Rectal smooth muscle tissue (tissue), 1 donor: ENCODE data around the gene ID3.

Experiments used
- H3K27ac ChIP-seq: one replicate; pipeline ENCODE4 v1.7.0; 2013; ENCODE audit warnings: low read depth, low read length, inconsistent platforms
- H3K27me3 ChIP-seq: one replicate; pipeline ENCODE4 v1.7.0; 2013; ENCODE audit warnings: low read length; ENCODE audit not compliant: control insufficient read depth, insufficient read depth
- H3K36me3 ChIP-seq: one replicate; pipeline ENCODE4 v1.7.0; 2013; ENCODE audit warnings: low read length; ENCODE audit not compliant: control insufficient read depth, insufficient read depth
- H3K4me1 ChIP-seq: one replicate; pipeline ENCODE4 v1.7.0; 2013; ENCODE audit warnings: low read length; ENCODE audit not compliant: control insufficient read depth, insufficient read depth
- H3K4me3 ChIP-seq: one replicate; pipeline ENCODE4 v1.7.0; 2013; ENCODE audit warnings: low read length
- H3K9ac ChIP-seq: one replicate; pipeline ENCODE4 v1.7.0; 2013; ENCODE audit warnings: low read length

Gene ID3, protein sequence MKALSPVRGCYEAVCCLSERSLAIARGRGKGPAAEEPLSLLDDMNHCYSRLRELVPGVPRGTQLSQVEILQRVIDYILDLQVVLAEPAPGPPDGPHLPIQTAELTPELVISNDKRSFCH

DNA sequence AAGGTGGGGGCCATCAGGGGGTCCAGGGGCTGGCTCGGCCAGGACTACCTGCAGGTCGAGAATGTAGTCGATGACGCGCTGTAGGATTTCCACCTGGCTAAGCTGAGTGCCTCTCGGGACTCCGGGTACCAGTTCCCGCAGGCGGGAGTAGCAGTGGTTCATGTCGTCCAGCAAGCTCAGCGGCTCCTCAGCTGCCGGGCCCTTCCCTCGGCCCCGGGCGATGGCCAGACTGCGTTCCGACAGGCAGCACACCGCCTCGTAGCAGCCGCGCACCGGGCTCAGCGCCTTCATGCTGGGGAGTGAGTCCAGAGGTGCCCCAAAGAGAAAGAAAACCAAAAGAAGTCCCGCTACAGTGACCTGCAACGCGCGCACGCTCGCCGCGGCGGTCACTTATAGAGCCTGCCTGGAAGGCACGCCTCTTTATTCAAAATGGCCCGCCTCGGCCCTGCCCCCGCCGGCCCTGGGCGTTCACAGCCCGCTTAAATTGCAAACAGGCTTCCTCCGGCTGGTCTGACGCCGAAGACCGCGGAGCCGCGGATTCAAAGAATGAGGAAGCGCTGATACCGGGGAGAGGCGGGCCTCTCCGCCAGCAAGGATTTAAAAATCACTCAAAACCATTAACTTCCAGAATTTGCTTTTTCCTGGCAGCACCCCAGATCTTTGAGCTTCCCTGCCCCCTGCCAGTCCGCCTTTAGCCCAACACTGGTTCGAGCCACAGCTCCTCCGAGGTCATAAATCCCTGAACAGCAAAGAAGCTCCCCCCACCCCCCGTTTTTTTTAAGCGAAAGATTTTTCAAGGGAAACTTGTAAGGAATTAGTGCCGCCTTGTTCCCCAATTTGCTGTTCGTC is at the start of gene ID3:
TSS of gene ID3 (minus strand) at position 366 of the 849 bp plus-strand sequence. CDS start at position 291, 75 bp downstream.
- Histone ChIP-seq H3K4me3 (peak within 1 kb of the TSS; percentile 94), H3K36me3 (no peaks in the 10 kb centered on the region), H3K27ac (peak within 1 kb of the TSS; percentile 90), H3K27me3 (no peaks in the 10 kb centered on the region), H3K9ac (peak within 1 kb of the TSS; percentile 43), H3K4me1 (peaks cover 28% of the 10 kb centered on the region)

DNA sequence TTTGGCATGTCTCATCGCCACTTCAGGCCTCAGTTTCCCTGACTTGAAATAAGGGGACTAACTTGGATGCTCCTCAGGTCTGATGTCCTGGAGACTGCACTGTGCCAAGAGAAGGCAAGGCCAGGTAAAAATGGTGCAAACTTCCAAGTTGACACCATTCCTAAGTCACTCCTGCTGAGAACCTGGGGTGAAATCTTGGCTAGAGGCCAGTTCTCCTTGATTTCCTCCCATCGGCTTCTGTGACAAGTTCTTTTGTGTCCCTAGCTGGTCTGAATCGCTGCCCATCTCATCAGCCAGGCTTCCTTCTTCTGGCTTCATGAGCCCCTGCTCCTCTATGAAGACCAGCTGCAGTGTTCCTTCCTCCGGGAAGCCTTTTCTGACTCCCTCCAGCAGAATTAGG is 48.6 kb upstream of the ID3 start:
- H3K36me3 ChIP-seq: no peaks in the 10 kb centered on the region
- no peak overlapping the region for H3K9ac ChIP-seq
- no peak overlapping the region for H3K27ac ChIP-seq
- H3K27me3 ChIP-seq: no peaks in the 10 kb centered on the region
- H3K4me1 ChIP-seq: no peaks in the 10 kb centered on the region
- no peak overlapping the region for H3K4me3 ChIP-seq

DNA sequence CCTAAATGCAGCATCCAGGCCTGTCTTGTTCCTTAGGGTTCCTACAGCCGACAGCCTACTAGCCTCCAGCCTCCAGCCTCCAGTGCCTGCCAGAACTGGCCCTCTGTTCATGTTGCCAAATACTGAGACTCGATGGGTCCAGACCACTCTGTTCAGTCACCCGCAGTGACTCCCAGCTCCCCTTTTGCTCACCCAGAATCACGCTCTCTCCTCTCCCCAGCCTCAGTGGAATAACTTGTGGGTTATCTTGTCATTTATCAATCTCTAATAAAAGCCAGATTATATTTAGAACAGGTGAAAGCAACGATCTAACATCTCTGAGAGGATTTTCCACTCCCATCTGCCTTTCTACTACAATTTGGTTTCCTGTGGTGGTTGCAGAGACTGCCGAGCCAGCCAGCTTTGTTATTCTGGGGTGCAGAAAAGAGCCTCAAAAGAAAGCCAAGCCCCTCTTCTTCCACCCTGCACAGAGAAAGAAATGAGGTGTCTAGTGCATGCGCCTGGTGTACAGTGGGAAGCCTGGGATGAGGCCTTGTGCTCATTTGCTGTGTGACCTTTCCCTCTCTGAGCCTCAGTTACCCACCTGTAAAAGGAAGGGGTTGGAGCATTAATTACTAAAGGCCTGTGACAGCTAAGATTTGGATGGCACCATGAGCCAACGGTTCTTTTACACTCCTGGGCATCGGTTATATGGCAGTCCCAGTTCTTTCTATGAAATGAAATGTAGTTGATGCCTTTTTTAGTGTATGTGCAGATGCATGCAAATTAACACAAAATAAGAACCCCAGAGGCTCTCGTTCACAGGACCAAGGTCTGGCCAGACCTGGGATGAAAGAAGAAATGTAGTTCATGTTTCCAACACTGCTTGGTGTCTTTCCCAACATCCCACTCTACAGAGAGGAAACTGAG is 42.9 kb upstream of the ID3 start:
- H3K4me3 ChIP-seq: no peak overlapping the region
- no peak overlapping the region for H3K9ac ChIP-seq
- no peaks in the 10 kb centered on the region for H3K27me3 ChIP-seq
- no peaks in the 10 kb centered on the region for H3K4me1 ChIP-seq
- no peaks in the 10 kb centered on the region for H3K36me3 ChIP-seq
- no peak overlapping the region for H3K27ac ChIP-seq

DNA sequence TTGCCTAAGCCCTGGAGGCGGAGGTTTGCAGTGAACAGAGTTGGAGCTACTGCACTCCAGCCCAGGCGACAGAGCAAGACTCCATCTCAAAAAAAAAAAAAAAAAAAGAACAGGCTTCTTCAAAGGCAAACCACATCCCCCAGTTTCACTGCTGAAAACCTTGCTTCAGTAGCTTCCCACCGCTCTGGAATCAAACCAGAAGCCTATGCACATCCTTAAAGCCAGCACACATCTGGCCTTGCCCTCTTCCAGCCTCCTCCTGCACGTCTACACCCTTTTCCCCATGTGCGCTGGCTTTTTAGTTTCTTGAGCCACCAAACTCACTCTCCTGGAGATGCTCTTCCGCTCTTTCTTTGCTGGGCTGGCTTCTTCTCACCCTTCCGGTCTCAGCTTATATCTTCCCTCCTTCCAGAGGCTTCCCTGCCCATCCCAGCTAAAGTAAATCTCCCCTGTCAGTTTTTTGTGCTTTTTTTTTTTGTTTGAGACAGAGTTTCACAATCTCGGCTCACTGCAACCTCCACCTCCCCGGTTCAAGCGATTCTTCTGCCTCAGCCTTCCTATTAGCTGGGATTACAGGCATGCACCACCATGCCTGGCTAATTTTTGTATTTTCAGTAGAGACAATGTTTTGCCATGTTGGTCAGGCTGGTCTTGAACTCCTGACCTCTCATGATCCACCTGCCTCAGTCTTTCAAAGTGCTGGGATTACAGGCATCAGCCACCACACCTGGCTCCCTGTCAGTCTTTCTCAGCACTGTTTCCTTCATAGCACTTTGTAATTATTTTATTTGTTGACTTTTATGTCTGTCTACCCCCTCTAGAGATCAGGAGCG is 42.0 kb upstream of the ID3 start:
- H3K4me1 ChIP-seq: no peaks in the 10 kb centered on the region
- H3K36me3 ChIP-seq: no peaks in the 10 kb centered on the region
- no peak overlapping the region for H3K9ac ChIP-seq
- H3K27ac ChIP-seq: no peak overlapping the region
- no peak overlapping the region for H3K4me3 ChIP-seq
- H3K27me3 ChIP-seq: no peaks in the 10 kb centered on the region

DNA sequence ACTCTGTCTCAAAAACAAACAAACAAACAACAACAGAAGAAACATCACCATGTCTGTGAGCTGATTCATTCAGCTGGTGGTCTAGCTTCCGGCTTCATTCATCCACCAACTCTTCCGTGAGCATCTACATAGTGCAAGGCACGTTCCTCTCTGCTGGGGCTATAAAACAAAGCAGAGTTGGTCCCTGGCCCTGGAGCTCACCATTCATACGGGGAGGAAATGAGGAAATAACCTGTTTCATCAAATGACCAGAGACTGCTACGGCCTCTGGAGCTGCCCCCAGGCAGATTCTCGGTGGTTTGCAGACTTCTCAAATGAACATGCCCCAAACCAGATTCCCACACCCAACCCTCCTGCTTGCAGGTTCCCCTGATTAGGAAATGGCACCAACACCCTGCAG is 41.0 kb upstream of the ID3 start:
- H3K9ac ChIP-seq: no peak overlapping the region
- no peaks in the 10 kb centered on the region for H3K27me3 ChIP-seq
- no peak overlapping the region for H3K27ac ChIP-seq
- no peaks in the 10 kb centered on the region for H3K36me3 ChIP-seq
- no peak overlapping the region for H3K4me3 ChIP-seq
- H3K4me1 ChIP-seq: no peaks in the 10 kb centered on the region

DNA sequence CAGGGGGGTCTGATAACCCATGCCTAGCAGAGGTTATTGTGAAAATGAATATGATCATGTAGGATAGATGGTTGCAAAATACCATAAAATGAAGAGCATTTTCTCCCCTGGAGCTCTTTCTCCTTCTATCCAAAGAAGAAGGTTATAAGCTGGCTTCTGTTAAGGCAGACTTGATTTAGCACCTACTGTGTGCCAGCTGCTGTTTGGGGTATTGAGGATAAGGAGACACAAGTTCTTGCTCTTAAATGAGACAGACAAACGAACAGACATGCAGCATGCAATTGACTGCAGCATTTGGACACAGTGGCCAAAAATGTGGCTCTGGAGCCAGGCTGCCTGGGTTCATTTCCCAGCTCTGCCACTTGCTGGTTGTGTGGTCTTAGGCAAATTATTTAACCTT is 39.8 kb upstream of the ID3 start:
- Histone ChIP-seq H3K36me3 (no peaks in the 10 kb centered on the region), H3K27ac (no peak overlapping the region), H3K4me1 (no peaks in the 10 kb centered on the region), H3K9ac (no peak overlapping the region), H3K27me3 (no peaks in the 10 kb centered on the region), H3K4me3 (no peak overlapping the region)

DNA sequence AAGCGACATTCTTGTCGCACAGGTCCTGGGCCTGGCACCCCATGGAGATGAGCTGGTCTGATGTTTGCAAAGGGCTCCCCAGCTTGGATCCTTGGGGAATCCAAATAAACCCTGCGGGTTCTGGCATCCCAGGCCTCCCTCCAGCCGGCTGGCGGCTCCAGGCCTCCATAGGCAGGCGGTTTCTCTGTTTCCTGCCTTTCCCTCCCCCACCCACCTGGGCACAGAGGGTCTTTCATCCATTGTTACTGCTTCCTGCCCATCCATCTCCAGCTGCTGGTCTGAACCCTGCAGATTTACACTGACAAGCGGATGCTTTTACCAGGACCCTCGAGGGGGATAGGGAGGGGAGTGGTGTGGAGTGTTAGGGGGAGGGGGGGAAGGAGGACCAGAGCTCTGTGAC is 39.1 kb upstream of the ID3 start:
- Histone ChIP-seq H3K9ac (no peak overlapping the region), H3K27me3 (no peaks in the 10 kb centered on the region), H3K4me1 (no peaks in the 10 kb centered on the region), H3K4me3 (no peak overlapping the region), H3K36me3 (no peaks in the 10 kb centered on the region), H3K27ac (no peak overlapping the region)

DNA sequence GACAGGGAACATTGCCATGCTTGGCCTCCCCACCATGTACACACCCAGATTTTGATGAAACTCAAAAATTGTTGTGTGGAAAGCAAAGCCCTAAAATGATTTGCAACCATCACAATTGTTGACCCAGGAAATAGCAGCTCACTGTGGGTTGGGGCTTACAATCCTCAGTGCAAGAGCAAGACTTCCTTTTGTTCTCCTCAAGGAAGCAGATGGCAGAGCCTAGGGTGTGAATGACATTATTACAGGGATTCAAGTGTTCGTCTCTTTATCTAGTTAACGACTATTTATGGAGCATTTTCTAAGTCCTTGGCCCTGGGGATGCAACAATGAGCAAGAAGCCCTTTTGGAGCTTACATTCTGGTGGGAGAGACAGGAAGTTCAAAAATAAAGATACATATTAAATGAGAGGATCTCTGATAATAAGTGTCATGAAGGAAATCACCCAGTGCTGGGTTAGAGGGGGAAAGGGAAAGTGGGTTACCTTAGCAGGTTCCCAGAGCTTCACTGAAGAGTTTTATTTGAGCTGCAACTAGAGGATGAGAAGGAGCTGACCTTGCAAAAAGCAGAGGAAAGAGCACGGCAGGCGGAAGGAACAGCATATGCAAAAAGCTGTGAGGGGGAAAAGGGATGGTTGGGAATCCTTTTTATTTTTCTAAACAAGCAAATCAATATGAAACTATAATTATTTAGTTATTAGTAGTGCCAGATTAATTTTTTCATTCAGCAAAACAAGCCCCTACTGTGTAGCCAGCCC is 38.5 kb upstream of the ID3 start:
- H3K4me3 ChIP-seq: no peak overlapping the region
- no peaks in the 10 kb centered on the region for H3K27me3 ChIP-seq
- H3K27ac ChIP-seq: no peak overlapping the region
- no peak overlapping the region for H3K9ac ChIP-seq
- no peaks in the 10 kb centered on the region for H3K4me1 ChIP-seq
- no peaks in the 10 kb centered on the region for H3K36me3 ChIP-seq

DNA sequence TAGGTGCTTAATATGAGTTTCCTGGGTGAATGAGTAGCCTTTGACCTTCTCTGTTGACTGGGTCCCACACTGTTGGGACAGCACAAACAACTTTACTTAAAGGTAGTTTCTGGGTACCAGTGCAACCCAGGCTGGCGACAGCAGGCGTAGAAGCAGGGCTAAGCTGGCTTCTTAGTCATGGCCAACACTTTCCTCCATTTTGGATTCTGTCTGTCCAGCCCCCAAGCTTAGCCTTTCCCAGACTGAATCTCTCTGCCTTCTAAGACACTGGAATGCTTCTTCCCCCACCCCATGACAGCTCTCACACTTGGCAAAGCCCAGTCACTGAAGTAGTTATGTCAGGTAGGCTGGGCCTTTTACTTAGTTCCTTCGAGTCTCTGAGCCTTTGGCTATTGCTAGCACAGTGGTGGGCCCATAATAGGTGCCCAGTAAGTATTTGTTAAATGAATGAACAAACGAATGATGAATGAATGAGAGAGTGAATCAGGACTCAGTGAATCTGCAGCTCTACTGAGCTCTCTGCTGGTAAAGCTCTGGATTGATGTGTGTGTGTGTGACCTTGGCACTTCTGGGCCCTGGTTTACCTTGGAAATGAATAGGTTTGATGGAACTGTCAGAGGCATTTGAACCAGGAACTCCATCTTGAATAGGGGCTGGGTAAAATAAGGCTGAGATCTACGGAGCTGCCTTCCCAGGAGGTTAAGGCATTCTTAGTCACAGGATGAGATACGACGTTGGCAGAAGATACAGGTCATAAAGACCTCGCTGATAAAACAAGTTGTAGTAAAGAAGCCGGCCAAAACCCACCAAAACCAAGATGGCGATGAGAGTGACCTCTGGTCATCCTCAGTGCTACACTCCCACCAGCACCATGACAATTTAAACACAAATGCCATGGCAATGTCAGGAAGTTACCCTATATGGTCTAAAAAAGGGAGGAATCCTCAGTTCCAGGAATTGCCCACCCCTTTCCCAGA is 37.4 kb upstream of the ID3 start:
- Histone ChIP-seq H3K36me3 (no peaks in the 10 kb centered on the region), H3K9ac (no peak overlapping the region), H3K27me3 (no peaks in the 10 kb centered on the region), H3K4me3 (no peak overlapping the region), H3K4me1 (no peaks in the 10 kb centered on the region), H3K27ac (no peak overlapping the region)

DNA sequence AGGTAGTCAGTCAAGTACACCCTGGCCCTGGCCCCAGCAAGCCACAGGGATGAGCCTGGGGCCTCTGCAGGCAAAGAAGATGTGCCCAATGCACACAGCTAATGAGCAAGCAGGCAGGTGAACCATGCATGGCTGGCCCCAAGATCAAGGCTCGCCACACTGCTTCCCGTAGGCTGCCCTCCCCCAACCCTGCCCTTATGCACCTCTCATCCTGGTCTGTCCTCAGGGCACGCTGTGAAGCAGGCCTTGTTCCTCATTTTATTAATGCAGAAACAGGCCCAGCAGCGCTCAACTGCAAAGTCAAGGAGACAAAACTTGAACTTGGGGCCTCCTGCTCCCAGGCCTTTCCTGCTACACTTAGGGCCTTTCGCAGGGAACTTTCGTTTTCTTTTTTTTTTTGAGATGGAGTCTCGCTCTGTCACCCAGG is 35.6 kb upstream of the ID3 start:
- no peak overlapping the region for H3K9ac ChIP-seq
- H3K4me3 ChIP-seq: no peak overlapping the region
- H3K4me1 ChIP-seq: no peaks in the 10 kb centered on the region
- no peaks in the 10 kb centered on the region for H3K36me3 ChIP-seq
- no peaks in the 10 kb centered on the region for H3K27me3 ChIP-seq
- H3K27ac ChIP-seq: no peak overlapping the region
